Neural crest cell (in vitro differentiated cells): ENCODE results near the gene MEFV. TPM values are rescaled to one million over a fixed set of nuclear protein-coding genes. Genes with fewer than 3 reads are reported as not detected.
"Not testable (repeated sequence)": the region's sequence is repeated elsewhere in the genome, so short reads cannot be mapped to it uniquely, and the experiment has no call there.

Experiments
- DNase-seq: peaks from one replicate; pipeline ENCODE4 v3.0.0; 2021; ENCODE audit warnings: low read depth, mixed read lengths, low spot score
- H3K27ac Mint-ChIP-seq: one replicate; pipeline ENCODE4 v1.8.0; 2021; ENCODE audit warnings: mild to moderate bottlenecking, mixed read lengths; ENCODE audit not compliant: unreplicated experiment
- H3K27me3 Mint-ChIP-seq: 2 replicates; pipeline ENCODE4 v1.8.0; 2021; ENCODE audit warnings: low read depth, mild to moderate bottlenecking, mixed read lengths
- H3K36me3 Mint-ChIP-seq: 2 replicates; pipeline ENCODE4 v1.8.0; 2021; ENCODE audit warnings: low read depth, mild to moderate bottlenecking, mixed read lengths
- H3K4me1 Mint-ChIP-seq: 2 replicates; pipeline ENCODE4 v1.8.0; 2021; ENCODE audit warnings: mixed read lengths
- H3K4me3 Mint-ChIP-seq: one replicate; pipeline ENCODE4 v1.8.0; 2021; ENCODE audit warnings: mild to moderate bottlenecking, mixed read lengths
- H3K9me3 Mint-ChIP-seq: 2 replicates; pipeline ENCODE4 v1.8.0; 2021; ENCODE audit warnings: mixed read lengths
- CTCF ChIP-seq: fragments of 200-600 bp; sonication (generic); conservative IDR thresholded peaks from 2 replicates; pipeline ENCODE4 v1.5.0; 2021; ENCODE audit warnings: antibody characterized with exemption, mild to moderate bottlenecking
- total RNA-seq: library from RNA; stranded (reverse); gene quantifications from 2 replicates; pipeline ENCODE4 v1.2.1, GENCODE V29; 2021

Gene MEFV
- total RNA-seq, 1 donor from 2014 or later = not detected

- TF ChIP-seq CTCF = no peak
- no peak for DNase-seq
- peaks cover 5% of the 10 kb centered on the region for H3K36me3 Mint-ChIP-seq
- no peak overlapping the region for H3K27ac Mint-ChIP-seq
- H3K9me3 Mint-ChIP-seq = peaks cover 9% of the 10 kb centered on the region
- no peak overlapping the region for H3K4me3 Mint-ChIP-seq
- H3K27me3 Mint-ChIP-seq = peaks cover 47% of the 10 kb centered on the region
- no peaks in the 10 kb centered on the region for H3K4me1 Mint-ChIP-seq
Observed at GRCh38 chr16:3214904-3215600, 41.4 kb downstream of the MEFV start.

GRCh38 chr16:3212567-3212966 is 43.9 kb downstream of the MEFV start:
- Mint-ChIP-seq H3K9me3 (peaks cover 9% of the 10 kb centered on the region), H3K36me3 (peaks cover 5% of the 10 kb centered on the region), H3K27me3 (peaks cover 45% of the 10 kb centered on the region), H3K27ac (no peak overlapping the region), H3K4me1 (no peaks in the 10 kb centered on the region), H3K4me3 (no peak overlapping the region)
- no peak for DNase-seq
- TF ChIP-seq CTCF = no peak

GRCh38 chr16:3212006-3212405 is 44.4 kb downstream of the MEFV start:
- TF ChIP-seq CTCF = no peak
- DNase-seq = no peak
- no peak overlapping the region for H3K4me3 Mint-ChIP-seq
- no peaks in the 10 kb centered on the region for H3K4me1 Mint-ChIP-seq
- peaks cover 12% of the 10 kb centered on the region for H3K9me3 Mint-ChIP-seq
- peaks cover 7% of the 10 kb centered on the region for H3K36me3 Mint-ChIP-seq
- H3K27ac Mint-ChIP-seq = no peak overlapping the region
- peaks cover 48% of the 10 kb centered on the region for H3K27me3 Mint-ChIP-seq

- no peak for DNase-seq
- no peak for TF ChIP-seq CTCF
- peaks cover 4% of the 10 kb centered on the region for H3K36me3 Mint-ChIP-seq
- no peak overlapping the region for H3K4me3 Mint-ChIP-seq
- H3K9me3 Mint-ChIP-seq = peaks cover 19% of the 10 kb centered on the region
- peaks cover 46% of the 10 kb centered on the region for H3K27me3 Mint-ChIP-seq
- no peak overlapping the region for H3K27ac Mint-ChIP-seq
- no peaks in the 10 kb centered on the region for H3K4me1 Mint-ChIP-seq
Observed at GRCh38 chr16:3207086-3207953, 49.1 kb downstream of the MEFV start.

- H3K36me3 Mint-ChIP-seq, DNase-seq, H3K4me1 Mint-ChIP-seq, H3K4me3 Mint-ChIP-seq, H3K27ac Mint-ChIP-seq: not testable (repeated sequence)
- Mint-ChIP-seq H3K27me3 (peaks cover 51% of the 10 kb centered on the region), H3K9me3 (peaks cover 16% of the 10 kb centered on the region)
Observed at GRCh38 chr16:3205939-3206338, 50.5 kb downstream of the MEFV start.
